ENCODE data around the gene UTRN. TPM values are rescaled to one million over a fixed set of nuclear protein-coding genes. Genes with fewer than 3 reads are reported as not detected.

Gene UTRN
- total RNA-seq, 4 donors from 2014 or later: 86.8 to 336 (median 231) TPM

DNA sequence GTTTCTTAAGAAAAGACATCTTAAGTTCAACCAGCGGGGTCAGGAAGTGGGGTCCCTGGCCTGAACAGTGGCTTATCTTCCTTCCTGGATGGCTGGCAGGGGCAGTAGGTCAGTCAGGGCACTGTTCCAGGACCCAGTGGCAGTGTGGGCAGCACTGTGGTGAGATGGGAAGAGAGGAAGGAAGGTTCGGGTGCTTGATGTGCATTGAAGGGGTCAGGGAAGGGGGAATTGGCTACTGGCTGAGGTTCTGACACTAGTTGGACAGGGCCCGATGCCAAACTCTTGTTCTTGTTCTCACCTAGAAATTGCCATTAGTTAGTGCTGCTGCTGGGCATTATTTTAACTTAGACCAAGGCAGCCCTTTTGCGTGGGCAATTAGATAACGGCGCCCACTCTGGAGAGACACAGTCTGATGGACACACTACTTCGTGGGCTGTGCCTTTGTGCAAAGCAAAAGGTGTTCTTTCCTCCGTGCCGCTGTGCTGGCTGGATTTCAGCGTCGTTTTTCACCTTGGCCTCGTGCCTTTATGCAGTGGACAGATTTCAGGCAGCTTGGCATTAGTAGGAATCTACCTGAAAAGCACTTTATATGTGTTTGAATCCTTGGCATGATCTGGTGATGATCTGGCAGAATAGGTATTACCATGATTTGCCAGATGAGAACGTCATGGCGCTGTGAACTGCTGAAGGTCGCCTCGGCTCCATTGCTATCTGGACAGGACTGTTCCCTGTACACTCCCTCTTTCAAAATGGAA lies 30.3 kb downstream of the UTRN start:
- Histone ChIP-seq H3K4me3 (no peak overlapping the region), H3K27me3 (no peaks in the 10 kb centered on the region), H3K36me3 (no peaks in the 10 kb centered on the region), H3K9me3 (no peaks in the 10 kb centered on the region), H3K27ac (peak overlapping the region; percentile 54 to 71), H3K4me1 (peaks cover 0 to 13% of the 10 kb centered on the region in 2 donors)
- intact Hi-C loops (cut with DNase I; ENCODE audit: low total_unique reads): no loop called here
- no peak for TF ChIP-seq POLR2A (IDR thresholded peaks at IDR 0.05)
- no peak for TF ChIP-seq CTCF (IDR thresholded peaks at IDR 0.05)
- peak in 1 of 2 donors; percentile 50 for DNase-seq

- no peak for DNase-seq
- Histone ChIP-seq H3K9me3 (no peaks in the 10 kb centered on the region), H3K27ac (peak overlapping the region; percentile 16 to 71), H3K36me3 (no peaks in the 10 kb centered on the region), H3K4me3 (no peak overlapping the region), H3K4me1 (peaks cover 0 to 13% of the 10 kb centered on the region in 2 donors), H3K27me3 (no peaks in the 10 kb centered on the region)
- intact Hi-C loops (cut with DNase I; ENCODE audit: low total_unique reads): no loop called here
- TF ChIP-seq CTCF (IDR thresholded peaks at IDR 0.05) (no peak), POLR2A (IDR thresholded peaks at IDR 0.05) (no peak)
These were observed 31.1 kb downstream of the UTRN start for GRCh38 chr6:144315981-144316861.

GRCh38 chr6:144316862-144317195 lies 31.7 kb downstream of the UTRN start:
- Histone ChIP-seq H3K27ac (peak overlapping the region in 1 of 2 donors; percentile 71), H3K4me1 (peaks cover 0 to 13% of the 10 kb centered on the region in 2 donors), H3K36me3 (no peaks in the 10 kb centered on the region), H3K4me3 (no peak overlapping the region), H3K27me3 (no peaks in the 10 kb centered on the region), H3K9me3 (no peaks in the 10 kb centered on the region)
- intact Hi-C loops (cut with DNase I; ENCODE audit: low total_unique reads): no loop called here
- no peak for DNase-seq
- TF ChIP-seq POLR2A (IDR thresholded peaks at IDR 0.05) (no peak), CTCF (IDR thresholded peaks at IDR 0.05) (no peak)

DNA sequence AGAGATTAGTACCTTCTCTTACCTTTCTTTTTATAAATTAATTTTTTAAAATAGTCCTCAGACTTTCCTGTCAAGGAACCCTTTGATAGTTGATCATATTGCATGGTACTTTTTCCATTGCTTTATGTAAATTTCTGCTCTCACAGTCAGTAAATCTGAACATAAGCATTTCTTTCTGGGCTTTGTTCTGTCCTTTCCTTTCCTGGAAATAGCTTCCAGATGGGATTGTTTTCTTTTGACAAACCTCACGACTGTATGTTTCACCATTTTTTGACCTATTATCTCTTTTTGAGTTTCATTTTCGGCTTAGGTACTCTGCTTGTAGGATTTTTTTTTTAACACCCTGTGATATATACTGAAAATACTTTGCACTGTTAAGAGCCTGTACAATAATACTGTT lies 32.6 kb downstream of the UTRN start:
- intact Hi-C loops (cut with DNase I; ENCODE audit: low total_unique reads): no loop called here
- Histone ChIP-seq H3K4me1 (peaks cover 0 to 13% of the 10 kb centered on the region in 2 donors), H3K4me3 (no peak overlapping the region), H3K27ac (no peak overlapping the region), H3K27me3 (no peaks in the 10 kb centered on the region), H3K36me3 (no peaks in the 10 kb centered on the region), H3K9me3 (no peaks in the 10 kb centered on the region)
- no peak for DNase-seq
- TF ChIP-seq POLR2A (IDR thresholded peaks at IDR 0.05): no peak
- no peak for TF ChIP-seq CTCF (IDR thresholded peaks at IDR 0.05)

GRCh38 chr6:144319211-144319610 lies 34.1 kb downstream of the UTRN start:
- no peaks in the 10 kb centered on the region for H3K27me3 ChIP-seq
- no peaks in the 10 kb centered on the region for H3K9me3 ChIP-seq
- H3K27ac ChIP-seq: no peak overlapping the region
- intact Hi-C loops (cut with DNase I; ENCODE audit: low total_unique reads): no loop called here
- DNase-seq: no peak
- peaks cover 0 to 4% of the 10 kb centered on the region in 2 donors for H3K4me1 ChIP-seq
- no peaks in the 10 kb centered on the region for H3K36me3 ChIP-seq
- TF ChIP-seq POLR2A (IDR thresholded peaks at IDR 0.05) (no peak), CTCF (IDR thresholded peaks at IDR 0.05) (no peak)
- H3K4me3 ChIP-seq: no peak overlapping the region
